Stimulated activated naive CD4-positive, alpha-beta T cell treated with Interleukin-2 at 50 U/mL for 16 hours (primary cell): ENCODE results near the gene NRP2.

Source experiments
- DNase-seq: peaks from one replicate; lab custom pipeline; 2025; lab: John Stamatoyannopoulos, UW

The NRP2 gene

GRCh38 chr2:205682239-205682970 is at the start of gene NRP2:
Gene NRP2, plus strand, starts transcription at chr2:205682501. Its CDS starts 790 bp downstream, at chr2:205683291.
- DNase-seq, result peak; percentile 34

- DNase-seq, result no peak
Measured at GRCh38 chr2:205633994-205634393, 48.3 kb upstream of the NRP2 start.

- DNase-seq, result no peak
Measured at GRCh38 chr2:205636549-205637319, 45.6 kb upstream of the NRP2 start.

GRCh38 chr2:205637320-205637602 is 45.0 kb upstream of the NRP2 start:
- no peak for DNase-seq

- DNase-seq, result no peak
Measured at GRCh38 chr2:205637779-205638503, 44.4 kb upstream of the NRP2 start.

GRCh38 chr2:205640716-205641115 is 41.6 kb upstream of the NRP2 start:
- no peak for DNase-seq

GRCh38 chr2:205642599-205643356 is 39.5 kb upstream of the NRP2 start:
- DNase-seq, result no peak

- DNase-seq, result no peak
Measured at GRCh38 chr2:205643391-205643885, 38.9 kb upstream of the NRP2 start.

GRCh38 chr2:205644018-205644417 is 38.3 kb upstream of the NRP2 start:
- no peak for DNase-seq

GRCh38 chr2:205646680-205647079 is 35.6 kb upstream of the NRP2 start:
- DNase-seq, result no peak

GRCh38 chr2:205650450-205650849 is 31.9 kb upstream of the NRP2 start:
- DNase-seq, result no peak

GRCh38 chr2:205650931-205651330 is 31.4 kb upstream of the NRP2 start:
- no peak for DNase-seq

GRCh38 chr2:205651719-205652118 is 30.6 kb upstream of the NRP2 start:
- DNase-seq, result no peak

- DNase-seq, result no peak
Measured at GRCh38 chr2:205654878-205655605, 27.3 kb upstream of the NRP2 start.

GRCh38 chr2:205655779-205656456 is 26.4 kb upstream of the NRP2 start:
- DNase-seq, result no peak

GRCh38 chr2:205656461-205656860 is 25.8 kb upstream of the NRP2 start:
- DNase-seq, result no peak

GRCh38 chr2:205656941-205657340 is 25.4 kb upstream of the NRP2 start:
- no peak for DNase-seq

GRCh38 chr2:205657579-205657978 is 24.7 kb upstream of the NRP2 start:
- no peak for DNase-seq

GRCh38 chr2:205658068-205658467 is 24.2 kb upstream of the NRP2 start:
- no peak for DNase-seq

- DNase-seq, result no peak
Measured at GRCh38 chr2:205658572-205658971, 23.7 kb upstream of the NRP2 start.

- DNase-seq, result no peak
Measured at GRCh38 chr2:205659922-205660321, 22.4 kb upstream of the NRP2 start.
